Measurements from ENCODE around the gene DDR2.
A peak's percentile ranks its signal among the peaks of the same experiment; 100 is the strongest.
"Not testable (repeated sequence)": the region's sequence is repeated elsewhere in the genome, so short reads cannot be mapped to it uniquely, and the experiment has no call there.

The DDR2 gene

GRCh38 chr1:162796617-162797279 lies 164.5 kb downstream of the DDR2 start:
- not testable (repeated sequence) for DNase-seq (ENCODE audit: low read depth, low spot score); H3K4me3 ChIP-seq (ENCODE audit: insufficient read length, low read depth); H3K9me3 ChIP-seq (ENCODE audit: insufficient read depth, low read length); H3K4me1 ChIP-seq (ENCODE audit: insufficient read depth, insufficient read length); H3K27me3 ChIP-seq (ENCODE audit: insufficient read depth, insufficient read length); H3K9ac ChIP-seq (ENCODE audit: insufficient read length, low read depth)
- H3K36me3 ChIP-seq (ENCODE audit: insufficient read depth, insufficient read length, low read length): peaks cover 28% of the 10 kb centered on the region

- H3K4me1 ChIP-seq (ENCODE audit: insufficient read depth, insufficient read length); H3K4me3 ChIP-seq (ENCODE audit: insufficient read length, low read depth); H3K27me3 ChIP-seq (ENCODE audit: insufficient read depth, insufficient read length); H3K9me3 ChIP-seq (ENCODE audit: insufficient read depth, low read length); H3K9ac ChIP-seq (ENCODE audit: insufficient read length, low read depth): not testable (repeated sequence)
- peak; percentile 68 for DNase-seq (ENCODE audit: low read depth, low spot score)
- peaks cover 35% of the 10 kb centered on the region for H3K36me3 ChIP-seq (ENCODE audit: insufficient read depth, insufficient read length, low read length)
Observed at GRCh38 chr1:162799995-162800830, 167.9 kb downstream of the DDR2 start.

- DNase-seq (ENCODE audit: low read depth, low spot score); H3K4me3 ChIP-seq (ENCODE audit: insufficient read length, low read depth); H3K4me1 ChIP-seq (ENCODE audit: insufficient read depth, insufficient read length); H3K27me3 ChIP-seq (ENCODE audit: insufficient read depth, insufficient read length); H3K9me3 ChIP-seq (ENCODE audit: insufficient read depth, low read length); H3K9ac ChIP-seq (ENCODE audit: insufficient read length, low read depth): not testable (repeated sequence)
- H3K36me3 ChIP-seq (ENCODE audit: insufficient read depth, insufficient read length, low read length): peaks cover 18% of the 10 kb centered on the region
Observed at GRCh38 chr1:162807503-162807902, 175.2 kb downstream of the DDR2 start.

- not testable (repeated sequence) for H3K4me3 ChIP-seq (ENCODE audit: insufficient read length, low read depth); H3K27me3 ChIP-seq (ENCODE audit: insufficient read depth, insufficient read length); H3K36me3 ChIP-seq (ENCODE audit: insufficient read depth, insufficient read length, low read length); H3K9ac ChIP-seq (ENCODE audit: insufficient read length, low read depth); DNase-seq (ENCODE audit: low read depth, low spot score); H3K9me3 ChIP-seq (ENCODE audit: insufficient read depth, low read length); H3K4me1 ChIP-seq (ENCODE audit: insufficient read depth, insufficient read length)
Observed at GRCh38 chr1:162812357-162812756, 180.1 kb downstream of the DDR2 start.

GRCh38 chr1:162818136-162818535 lies 185.9 kb downstream of the DDR2 start:
- H3K36me3 ChIP-seq (ENCODE audit: insufficient read depth, insufficient read length, low read length); H3K9me3 ChIP-seq (ENCODE audit: insufficient read depth, low read length); H3K4me3 ChIP-seq (ENCODE audit: insufficient read length, low read depth); H3K9ac ChIP-seq (ENCODE audit: insufficient read length, low read depth); DNase-seq (ENCODE audit: low read depth, low spot score); H3K4me1 ChIP-seq (ENCODE audit: insufficient read depth, insufficient read length): not testable (repeated sequence)
- H3K27me3 ChIP-seq (ENCODE audit: insufficient read depth, insufficient read length): peaks cover 12% of the 10 kb centered on the region

- H3K9me3 ChIP-seq (ENCODE audit: insufficient read depth, low read length); DNase-seq (ENCODE audit: low read depth, low spot score); H3K9ac ChIP-seq (ENCODE audit: insufficient read length, low read depth); H3K4me3 ChIP-seq (ENCODE audit: insufficient read length, low read depth); H3K4me1 ChIP-seq (ENCODE audit: insufficient read depth, insufficient read length); H3K36me3 ChIP-seq (ENCODE audit: insufficient read depth, insufficient read length, low read length): not testable (repeated sequence)
- peaks cover 17% of the 10 kb centered on the region for H3K27me3 ChIP-seq (ENCODE audit: insufficient read depth, insufficient read length)
Observed at GRCh38 chr1:162818666-162819065, 186.4 kb downstream of the DDR2 start.

GRCh38 chr1:162822391-162823200 lies 190.3 kb downstream of the DDR2 start:
- H3K4me3 ChIP-seq (ENCODE audit: insufficient read length, low read depth): peak overlapping the region; percentile 59
- peak; percentile 49 for DNase-seq (ENCODE audit: low read depth, low spot score)
- peak overlapping the region; percentile 71 for H3K9ac ChIP-seq (ENCODE audit: insufficient read length, low read depth)
- no peaks in the 10 kb centered on the region for H3K36me3 ChIP-seq (ENCODE audit: insufficient read depth, insufficient read length, low read length)
- H3K27me3 ChIP-seq (ENCODE audit: insufficient read depth, insufficient read length): peaks cover 20% of the 10 kb centered on the region
- no peaks in the 10 kb centered on the region for H3K4me1 ChIP-seq (ENCODE audit: insufficient read depth, insufficient read length)
- TF ChIP-seq SUZ12 (IDR thresholded peaks at IDR 0.05; ENCODE audit: extremely low read depth, insufficient read depth, insufficient read length): no peak
- TF ChIP-seq ZNF274 (IDR thresholded peaks at IDR 0.05; ENCODE audit: low read depth, low read length): no peak
- TF ChIP-seq YY1 (IDR thresholded peaks at IDR 0.05; ENCODE audit: insufficient read depth, insufficient read length): no peak
- no peaks in the 10 kb centered on the region for H3K9me3 ChIP-seq (ENCODE audit: insufficient read depth, low read length)

- peaks cover 20% of the 10 kb centered on the region for H3K27me3 ChIP-seq (ENCODE audit: insufficient read depth, insufficient read length)
- no peak for TF ChIP-seq YY1 (IDR thresholded peaks at IDR 0.05; ENCODE audit: insufficient read depth, insufficient read length)
- no peak for TF ChIP-seq ZNF274 (IDR thresholded peaks at IDR 0.05; ENCODE audit: low read depth, low read length)
- no peak for TF ChIP-seq SUZ12 (IDR thresholded peaks at IDR 0.05; ENCODE audit: extremely low read depth, insufficient read depth, insufficient read length)
- H3K4me3 ChIP-seq (ENCODE audit: insufficient read length, low read depth): no peak overlapping the region
- H3K36me3 ChIP-seq (ENCODE audit: insufficient read depth, insufficient read length, low read length): no peaks in the 10 kb centered on the region
- H3K9ac ChIP-seq (ENCODE audit: insufficient read length, low read depth): no peak overlapping the region
- no peaks in the 10 kb centered on the region for H3K9me3 ChIP-seq (ENCODE audit: insufficient read depth, low read length)
- H3K4me1 ChIP-seq (ENCODE audit: insufficient read depth, insufficient read length): no peaks in the 10 kb centered on the region
- no peak for DNase-seq (ENCODE audit: low read depth, low spot score)
Observed at GRCh38 chr1:162823231-162823630, 191.0 kb downstream of the DDR2 start.
